Left lobe of liver (tissue), 2 donors: ENCODE data around the gene RHOB. TPM values are rescaled to one million over a fixed set of nuclear protein-coding genes. Genes with fewer than 3 reads are reported as not detected.

ENCODE experiments used
- ATAC-seq: fragments of 200-7000 bp; cut with Tn5 transposase; one replicate; pipeline ENCODE4 v1.9.1; 2020; ENCODE audit warnings: mild to moderate bottlenecking, moderate library complexity
- DNase-seq: peaks from one replicate; pipeline ENCODE4 v3.0.0-alpha.2; 2020; ENCODE audit warnings: low spot score
- total RNA-seq: library from RNA; stranded (reverse); gene quantifications from one replicate; pipeline ENCODE4 v1.2.1, GENCODE V29; 2021
- donor health status: DM: no; HTN: no; CAD: no; lungs with moderate emphysema.
- donor health status: DM: no; HTN: yes; CAD: no.

The RHOB gene
- total RNA-seq, 1 donor from 2014 or later = 250 TPM

DNA sequence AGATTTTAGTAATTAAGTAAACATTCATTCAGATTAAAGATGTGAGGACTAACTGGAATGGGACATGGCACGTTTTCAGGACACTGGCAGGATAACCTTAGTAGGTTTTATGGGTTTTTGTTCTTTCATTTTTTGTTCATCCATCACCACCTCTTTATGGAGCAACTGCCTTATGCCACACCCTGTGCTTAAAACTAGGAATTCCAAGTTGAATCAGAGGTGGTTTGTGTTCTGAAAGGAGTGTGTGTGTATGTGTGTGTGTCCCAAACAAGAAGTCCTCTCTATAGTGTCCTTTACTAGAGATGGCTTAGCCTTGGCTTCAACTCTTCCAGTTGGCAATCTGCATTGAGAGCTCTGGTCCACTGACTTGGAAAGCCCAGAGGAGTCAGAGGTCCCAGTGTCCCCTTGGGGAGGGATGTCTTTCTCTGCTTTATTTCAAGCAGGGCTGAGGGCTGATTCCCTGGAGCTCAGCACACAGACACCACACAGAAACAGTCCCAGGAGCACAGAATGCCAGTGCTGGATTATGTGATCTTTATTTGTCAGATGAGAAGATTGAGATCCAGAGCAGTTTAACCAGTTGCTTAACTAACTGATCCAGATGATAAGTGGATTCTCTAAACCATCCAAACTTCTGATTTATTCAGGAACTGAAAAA, 25.2 kb downstream of the RHOB start:
- ATAC-seq (no peak), DNase-seq (peak; percentile 21)

DNA sequence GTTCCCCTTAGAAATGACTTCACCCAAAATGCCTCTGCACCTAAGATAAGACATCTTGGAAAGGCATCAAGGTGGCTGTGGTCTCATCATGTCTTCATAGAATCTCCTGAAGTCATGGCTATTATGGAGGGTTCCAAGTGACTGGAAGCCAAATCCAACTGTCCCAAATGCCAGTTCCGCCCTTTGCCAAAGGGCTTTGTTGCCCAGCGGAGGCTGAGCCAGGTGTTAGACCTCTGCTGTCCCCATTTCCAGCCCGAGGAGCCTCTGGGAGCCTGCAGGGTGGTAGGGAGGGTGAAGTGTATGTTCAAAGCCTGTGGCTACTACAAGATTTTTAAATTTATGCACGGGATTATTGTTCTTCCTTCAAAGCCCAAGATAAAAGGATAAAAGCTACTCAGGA, 25.7 kb downstream of the RHOB start:
- peak; percentile 30 for ATAC-seq
- DNase-seq = peak; percentile 52

DNA sequence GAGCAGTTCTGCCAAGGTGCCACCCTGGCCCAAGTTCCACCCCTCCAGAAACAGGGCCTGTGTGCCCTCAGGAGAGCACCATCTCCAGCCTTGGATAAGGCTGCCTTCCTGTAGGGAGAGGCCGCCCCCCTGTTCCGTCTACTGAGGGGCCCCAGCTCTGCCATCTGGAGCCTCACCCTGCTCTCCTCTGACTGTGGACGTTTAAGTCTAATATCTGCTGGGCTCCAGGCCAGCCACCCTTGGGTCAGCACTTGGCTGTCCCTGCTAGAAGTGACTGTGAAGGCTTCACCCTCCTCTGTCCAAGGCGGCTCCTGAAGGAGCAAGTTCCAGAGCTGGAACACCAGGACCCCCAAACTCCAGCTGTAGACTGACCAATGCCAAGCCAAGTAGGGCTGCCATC, 26.3 kb downstream of the RHOB start:
- peak; percentile 48 for ATAC-seq
- peak; percentile 64 for DNase-seq

DNA sequence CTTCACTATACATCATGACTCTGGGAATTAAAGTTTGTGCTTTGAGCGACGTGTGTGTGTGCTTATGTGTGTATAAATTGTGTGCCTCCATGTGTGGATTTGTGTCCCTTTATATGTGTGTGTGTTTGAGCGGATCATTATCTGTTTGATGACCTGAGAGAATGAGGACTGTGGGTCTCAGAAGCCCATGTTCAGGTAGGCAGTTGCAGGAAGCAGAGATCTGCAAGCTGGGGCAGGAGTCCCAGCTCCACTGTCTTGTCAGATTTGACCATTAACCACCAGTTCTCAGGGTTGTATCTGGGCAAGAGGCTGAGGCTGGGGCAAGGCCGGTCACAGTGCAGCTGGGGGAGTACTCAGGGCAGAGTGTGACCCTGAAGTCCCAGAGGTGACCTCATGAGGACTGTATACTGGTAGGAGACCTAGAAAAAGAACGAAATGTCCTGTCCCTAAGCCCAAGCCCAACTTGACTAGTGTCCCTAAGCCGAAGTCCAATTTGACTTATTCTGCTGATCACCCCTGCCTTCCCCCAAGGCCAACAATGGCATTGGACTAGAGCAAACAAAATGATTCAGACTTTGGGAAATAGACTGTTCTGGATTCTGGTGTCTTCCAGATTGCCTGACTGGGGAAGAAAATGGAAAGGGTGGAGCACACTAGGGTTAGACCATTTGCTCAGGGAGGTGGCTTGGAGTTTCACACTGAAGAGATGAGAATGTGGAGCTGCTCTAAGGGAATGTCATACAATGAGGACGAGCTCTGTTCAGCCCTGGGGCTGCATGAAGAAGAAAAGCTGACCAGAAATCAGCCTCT, 28.1 kb downstream of the RHOB start:
- ATAC-seq (peak; percentile 89), DNase-seq (peak; percentile 91)

DNA sequence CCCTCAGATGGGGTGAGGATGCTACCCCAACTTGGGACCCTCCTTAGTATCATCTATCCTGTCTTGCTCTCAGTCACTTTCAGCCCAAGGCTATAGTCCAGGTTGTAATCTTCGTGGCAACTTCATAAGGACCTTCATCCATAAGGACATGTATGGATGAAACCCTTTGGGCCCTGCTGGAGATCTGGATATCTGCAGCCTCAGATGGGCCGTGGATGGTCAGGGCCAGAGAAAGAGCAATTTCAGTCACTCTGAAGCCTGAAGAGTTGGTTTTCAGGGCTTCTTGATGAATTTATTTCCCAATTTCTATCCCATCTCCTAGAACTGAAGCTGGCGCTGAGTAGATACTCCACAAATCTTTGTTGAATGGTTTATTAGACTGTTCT, 28.7 kb downstream of the RHOB start:
- DNase-seq (no peak), ATAC-seq (peak; percentile 1)

DNA sequence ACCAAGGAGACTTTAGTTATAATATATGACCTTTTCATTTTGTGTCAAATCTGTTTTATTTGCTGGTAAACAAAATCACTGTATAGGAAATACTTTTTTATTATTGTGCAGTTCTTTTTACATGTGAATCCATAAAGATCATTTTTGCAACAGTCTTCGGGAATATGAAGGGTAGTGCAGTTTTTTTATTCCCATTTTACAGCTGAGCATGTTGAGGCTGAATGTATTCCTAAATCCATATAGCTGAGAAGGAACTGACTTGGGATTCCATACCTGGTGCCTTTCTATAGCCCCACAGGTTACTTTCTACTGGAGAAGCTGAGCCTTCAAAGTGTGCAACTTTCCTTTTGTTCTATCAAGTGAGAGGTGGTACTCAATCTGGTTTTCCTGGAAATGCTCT, 29.6 kb downstream of the RHOB start:
- DNase-seq (no peak), ATAC-seq (no peak)

DNA sequence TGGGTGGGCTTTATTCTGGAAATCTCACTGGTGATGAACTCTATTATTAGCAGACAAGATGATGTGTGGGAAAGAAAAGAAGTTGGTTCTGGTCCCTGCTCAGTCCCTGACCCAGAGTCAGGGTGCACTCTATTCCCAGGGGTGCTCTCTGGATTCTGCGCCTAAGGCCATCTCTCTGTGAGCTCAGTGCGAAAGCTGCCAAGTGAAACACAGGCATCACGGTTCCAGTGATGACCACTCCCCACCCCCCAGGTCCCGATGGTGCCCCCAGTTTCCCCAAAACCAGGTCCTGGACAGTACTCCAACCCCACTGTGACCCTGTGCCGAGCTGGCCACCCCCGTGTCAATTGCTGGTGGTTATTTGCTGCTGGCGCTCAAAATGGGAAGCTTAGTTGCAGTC, 30.1 kb downstream of the RHOB start:
- no peak for ATAC-seq
- DNase-seq = peak; percentile 46

DNA sequence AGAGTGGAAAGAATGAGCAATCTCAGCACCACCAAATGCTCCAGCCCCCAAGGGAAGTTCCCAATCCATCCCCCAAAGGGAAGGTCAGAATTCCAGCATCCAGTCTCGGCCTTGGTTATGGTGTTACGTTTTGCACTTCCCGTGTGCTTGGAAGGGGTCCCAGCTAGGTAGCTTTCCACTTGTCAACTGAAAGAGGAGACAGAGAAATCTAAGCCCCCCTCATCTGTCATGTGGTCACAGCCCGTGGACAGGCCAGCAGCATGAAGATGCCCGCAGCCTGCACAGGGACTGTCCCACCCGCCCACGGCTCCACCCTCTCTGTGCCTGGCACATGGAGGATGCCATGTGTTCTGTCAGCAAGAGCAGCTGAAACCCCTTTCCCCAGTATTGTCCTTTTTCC, 32.1 kb downstream of the RHOB start:
- ATAC-seq (no peak), DNase-seq (peak; percentile 41)

DNA sequence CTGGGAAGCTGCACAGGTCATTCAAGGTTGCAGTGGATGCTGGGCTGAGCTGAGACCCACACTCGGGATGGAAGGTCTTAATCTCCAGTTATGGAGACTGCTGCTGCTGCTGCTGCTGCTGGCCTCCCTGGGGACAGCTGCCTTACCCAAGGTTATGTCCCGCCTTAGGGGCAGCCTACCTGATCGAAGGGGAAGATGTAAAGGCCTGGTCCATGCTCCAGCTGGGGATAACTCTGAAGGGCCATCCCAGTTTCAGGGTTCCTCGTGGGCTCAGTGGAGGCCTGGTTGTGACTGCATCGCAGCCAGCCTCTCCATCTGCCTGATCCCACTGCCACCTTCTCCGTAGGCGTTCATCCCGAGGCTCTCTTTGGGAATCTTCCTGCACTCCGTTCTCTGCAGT, 33.0 kb downstream of the RHOB start:
- DNase-seq (peak; percentile 28), ATAC-seq (no peak)

DNA sequence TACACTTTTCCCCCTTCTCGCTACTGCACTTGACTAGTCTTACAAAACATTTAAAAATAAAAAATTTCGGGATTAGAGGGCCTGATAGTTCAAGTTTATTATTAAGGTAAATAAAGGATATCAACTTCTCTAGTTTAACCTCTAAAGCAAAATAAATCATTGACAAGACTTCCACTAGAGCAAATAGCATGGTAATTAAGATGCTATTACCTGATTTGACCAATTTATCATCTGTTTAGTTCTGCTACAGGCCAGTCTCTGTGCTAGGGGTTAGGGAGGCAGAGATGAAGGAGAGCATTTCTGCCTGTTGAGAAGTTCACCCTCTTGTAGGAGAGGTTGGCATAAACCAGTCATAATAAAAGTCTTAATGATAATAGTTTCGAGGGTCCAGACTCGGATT, 34.0 kb downstream of the RHOB start:
- ATAC-seq (no peak), DNase-seq (no peak)

DNA sequence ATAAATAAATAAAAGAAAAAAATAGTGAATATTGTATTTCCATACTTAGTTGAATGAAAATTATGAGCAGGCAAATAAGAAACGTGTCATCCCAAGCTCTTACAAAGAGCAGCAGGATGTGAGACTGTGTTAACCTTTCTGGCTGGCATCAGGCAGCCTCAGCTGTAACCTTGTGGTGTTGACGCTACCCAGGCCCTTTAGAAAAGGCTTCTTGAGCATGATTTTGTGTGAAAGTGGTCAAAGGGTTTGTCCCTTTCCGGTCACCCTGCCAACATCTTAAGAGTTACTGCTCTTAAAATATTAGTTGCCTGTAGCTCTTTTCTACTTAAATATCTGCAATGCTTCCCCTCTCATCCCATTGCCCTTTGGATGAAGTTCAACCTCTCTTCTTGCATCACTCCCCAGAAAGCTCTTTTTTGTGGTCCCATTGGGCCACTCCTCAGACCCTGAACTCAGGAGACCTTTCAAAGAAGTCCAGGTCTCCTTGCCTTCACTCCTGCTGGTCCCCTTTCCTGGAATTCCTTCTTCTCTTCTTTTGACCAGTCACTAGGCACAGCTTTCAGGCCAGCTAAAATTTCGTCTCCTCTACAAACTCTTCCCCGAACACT, 35.0 kb downstream of the RHOB start:
- no peak for ATAC-seq
- peak; percentile 23 for DNase-seq

DNA sequence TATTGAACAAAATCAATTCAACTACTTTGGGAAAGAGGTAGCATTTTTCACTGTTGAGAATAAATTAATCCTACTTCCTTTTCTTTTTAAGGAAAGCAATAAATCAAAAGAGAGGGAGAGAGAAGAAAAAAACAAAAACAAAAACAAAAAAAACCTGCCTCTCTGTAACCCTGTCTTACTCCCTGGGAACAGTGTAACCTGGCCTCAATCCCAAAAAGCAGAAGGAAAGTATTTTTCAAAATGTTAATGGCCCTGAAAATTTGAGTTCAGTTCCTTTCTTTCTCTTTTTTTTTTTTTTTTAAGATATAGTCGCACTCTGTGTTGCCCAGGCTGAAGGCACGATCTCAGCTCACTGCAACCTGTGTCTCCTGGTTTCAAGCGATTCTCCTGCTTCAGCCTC, 35.9 kb downstream of the RHOB start:
- DNase-seq (no peak), ATAC-seq (no peak)

DNA sequence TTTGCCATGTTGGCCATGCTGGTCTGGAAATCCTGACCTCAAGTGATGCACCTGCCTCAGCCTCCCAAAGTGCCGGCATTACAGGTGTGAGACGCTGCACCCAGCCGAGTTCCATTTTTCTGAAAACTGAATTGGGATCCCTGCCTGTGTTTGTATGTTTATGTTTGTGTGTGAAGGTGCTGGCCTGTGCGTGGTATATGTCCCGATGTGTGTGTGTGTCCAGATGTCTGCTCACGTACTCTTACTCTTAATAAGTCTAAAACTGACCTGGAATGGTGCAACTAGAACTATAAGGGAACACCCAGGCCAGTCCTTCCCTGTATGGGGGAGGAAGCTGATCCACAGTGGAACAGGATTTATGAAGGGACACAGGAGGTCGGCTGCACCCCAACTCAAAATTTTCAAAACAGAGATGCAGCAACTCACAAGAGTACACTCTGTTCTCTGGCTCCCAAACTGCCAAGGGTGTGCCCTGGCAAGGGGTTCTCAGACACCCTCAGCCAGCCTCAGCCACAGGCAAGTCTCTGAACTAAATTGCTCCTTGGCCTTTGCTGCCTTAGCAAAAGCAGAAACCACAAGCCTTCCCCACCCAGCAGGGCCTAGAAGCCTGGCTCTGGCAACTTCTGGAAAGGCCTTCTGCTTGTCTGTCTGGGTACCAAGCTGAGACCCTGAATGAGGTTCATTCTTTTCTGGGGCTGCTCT, 36.5 kb downstream of the RHOB start:
- no peak for DNase-seq
- peak; percentile 40 for ATAC-seq

DNA sequence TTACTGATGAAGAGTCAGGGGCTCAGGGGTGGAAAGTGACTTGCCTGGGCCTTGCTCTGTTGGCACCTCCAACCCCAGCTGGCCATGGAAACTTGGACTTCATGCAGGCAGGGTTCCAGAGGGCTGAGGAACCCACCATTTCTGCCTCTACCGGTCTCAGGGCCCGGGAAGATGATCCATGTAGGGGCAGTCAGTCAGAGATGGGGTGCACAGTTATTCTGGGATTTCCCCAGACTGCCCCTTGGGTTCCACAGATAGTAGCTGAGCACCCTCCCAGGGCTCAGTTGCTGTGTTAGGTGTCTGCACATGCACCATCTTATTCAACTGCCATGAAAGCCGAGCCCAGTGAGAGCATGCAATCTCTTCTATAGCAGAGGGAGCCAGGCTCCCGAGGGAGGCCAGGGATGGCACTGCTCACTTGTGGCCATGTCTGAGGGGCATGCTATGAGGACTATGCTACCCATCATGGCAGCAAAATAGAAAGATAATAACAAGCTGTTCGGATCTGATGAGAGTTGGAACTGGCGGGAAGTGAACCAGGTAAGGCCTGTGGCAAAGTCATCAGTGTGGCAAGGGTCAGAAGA, 37.3 kb downstream of the RHOB start:
- DNase-seq (no peak), ATAC-seq (no peak)

DNA sequence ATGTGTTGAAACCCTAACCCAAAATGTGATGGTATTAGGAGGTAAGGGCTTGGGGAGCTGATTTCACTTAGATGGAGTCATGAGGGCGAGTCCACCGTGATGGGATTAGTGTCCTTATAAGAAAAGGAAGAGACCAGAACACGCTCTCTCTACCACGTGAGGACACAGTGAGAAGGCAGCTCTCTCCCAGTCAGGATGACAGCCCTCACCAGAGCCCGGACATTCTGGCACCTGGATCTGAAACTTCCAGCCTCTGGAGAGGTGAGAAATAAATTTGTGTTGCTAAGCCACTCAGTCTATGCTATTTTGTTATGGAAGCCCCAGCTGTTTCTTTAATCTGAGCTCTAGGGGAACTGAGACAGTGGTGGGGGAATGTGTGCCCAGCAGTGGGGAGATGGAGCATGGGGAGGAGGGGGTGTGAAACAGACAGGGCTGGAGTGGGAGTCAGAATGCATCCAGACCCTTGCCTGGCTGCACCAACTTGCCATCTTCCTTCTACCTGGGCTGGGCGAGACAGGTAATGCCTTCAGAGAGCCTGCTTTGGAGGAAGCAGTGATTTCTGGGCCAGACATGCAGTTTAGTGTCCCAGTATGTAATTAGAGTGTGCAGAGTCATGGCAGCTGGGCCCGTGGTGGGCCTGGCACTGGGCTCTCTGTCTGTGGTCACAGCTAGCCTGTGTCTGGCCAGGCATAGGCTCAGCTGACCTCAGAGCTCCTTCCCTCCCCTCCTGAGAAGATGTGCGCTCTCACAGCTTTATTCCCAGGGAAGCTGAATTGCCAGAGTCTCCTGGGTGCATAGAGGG, 38.1 kb downstream of the RHOB start:
- no peak for ATAC-seq
- peak; percentile 36 for DNase-seq

DNA sequence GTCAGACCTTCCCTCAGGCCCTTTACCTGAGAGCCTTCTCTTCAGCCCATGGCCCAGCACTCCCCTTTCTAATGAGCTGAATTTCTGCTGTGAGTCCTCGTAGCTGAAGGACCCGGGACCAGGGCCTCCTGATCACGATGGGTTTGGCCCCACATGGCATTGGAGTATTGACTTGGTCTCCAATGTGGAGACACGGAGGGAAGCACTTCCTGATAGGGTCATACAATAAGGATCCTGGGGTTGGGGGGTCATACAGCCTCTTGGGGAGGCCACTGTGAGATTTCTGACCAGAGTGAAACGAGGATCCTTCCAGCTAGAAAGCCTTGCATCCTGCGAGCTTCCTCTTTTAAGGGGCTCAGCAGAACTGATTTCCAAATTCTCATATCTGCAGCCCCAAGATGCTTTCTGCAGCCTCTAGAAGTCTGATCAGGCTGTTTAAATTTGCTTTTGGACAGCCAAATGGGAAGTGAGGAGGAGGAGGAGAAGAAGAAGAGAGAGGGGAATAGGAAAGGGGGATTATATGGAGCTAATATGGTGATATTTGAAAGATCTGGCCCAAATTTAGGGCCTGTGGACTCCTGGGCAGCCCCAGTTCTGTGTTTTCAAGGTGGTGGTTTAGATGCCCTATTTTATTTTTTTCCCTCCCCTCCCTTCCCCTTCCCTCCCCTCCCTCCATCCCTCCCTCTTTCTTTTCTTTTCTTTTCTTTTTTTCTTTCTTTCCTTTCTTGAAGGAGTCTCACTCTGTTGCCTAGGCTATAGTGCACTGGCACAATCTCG, 38.9 kb downstream of the RHOB start:
- no peak for ATAC-seq

DNA sequence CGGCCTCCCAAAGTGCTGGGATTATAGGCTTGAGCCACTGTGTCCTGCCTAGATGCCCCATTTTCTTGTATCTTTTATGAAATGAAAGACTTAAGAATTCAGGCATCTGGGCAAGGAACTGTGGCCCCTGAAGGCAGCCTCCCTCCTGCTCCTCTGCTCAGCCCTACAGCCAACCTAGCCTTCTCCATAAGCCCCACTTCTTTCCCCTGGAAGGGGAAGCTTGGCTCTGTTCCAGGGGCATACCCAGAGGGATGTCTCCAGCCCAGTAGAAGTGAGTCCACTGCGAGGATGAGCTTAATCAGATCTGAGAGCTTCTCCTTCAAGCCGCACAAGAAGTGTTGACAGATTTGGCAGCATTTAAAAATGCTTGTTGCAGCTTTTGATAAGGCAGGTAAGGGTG, 39.7 kb downstream of the RHOB start:
- ATAC-seq (no peak), DNase-seq (no peak)

More for the DNA sequence above, 38.9 kb downstream of the RHOB start:
- DNase-seq = peak; percentile 40

DNA sequence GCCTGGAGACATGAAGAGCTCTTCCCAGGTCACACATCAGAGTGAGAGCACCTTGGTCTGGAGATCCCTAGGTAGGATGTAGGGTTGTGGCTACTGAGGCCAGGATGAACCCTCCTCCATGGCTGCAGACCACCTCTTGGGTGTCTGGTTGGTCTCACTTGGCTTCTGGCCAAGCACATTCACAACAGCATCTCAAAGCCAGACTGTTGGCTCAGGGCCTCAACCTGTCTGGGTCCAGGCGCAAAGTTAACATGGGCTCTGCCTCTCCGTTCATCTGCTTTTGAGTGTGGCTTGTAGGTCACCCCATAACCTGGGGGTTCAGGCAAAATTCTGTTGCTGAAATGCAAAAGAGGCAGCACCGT, 40.1 kb downstream of the RHOB start:
- no peak for DNase-seq

DNA sequence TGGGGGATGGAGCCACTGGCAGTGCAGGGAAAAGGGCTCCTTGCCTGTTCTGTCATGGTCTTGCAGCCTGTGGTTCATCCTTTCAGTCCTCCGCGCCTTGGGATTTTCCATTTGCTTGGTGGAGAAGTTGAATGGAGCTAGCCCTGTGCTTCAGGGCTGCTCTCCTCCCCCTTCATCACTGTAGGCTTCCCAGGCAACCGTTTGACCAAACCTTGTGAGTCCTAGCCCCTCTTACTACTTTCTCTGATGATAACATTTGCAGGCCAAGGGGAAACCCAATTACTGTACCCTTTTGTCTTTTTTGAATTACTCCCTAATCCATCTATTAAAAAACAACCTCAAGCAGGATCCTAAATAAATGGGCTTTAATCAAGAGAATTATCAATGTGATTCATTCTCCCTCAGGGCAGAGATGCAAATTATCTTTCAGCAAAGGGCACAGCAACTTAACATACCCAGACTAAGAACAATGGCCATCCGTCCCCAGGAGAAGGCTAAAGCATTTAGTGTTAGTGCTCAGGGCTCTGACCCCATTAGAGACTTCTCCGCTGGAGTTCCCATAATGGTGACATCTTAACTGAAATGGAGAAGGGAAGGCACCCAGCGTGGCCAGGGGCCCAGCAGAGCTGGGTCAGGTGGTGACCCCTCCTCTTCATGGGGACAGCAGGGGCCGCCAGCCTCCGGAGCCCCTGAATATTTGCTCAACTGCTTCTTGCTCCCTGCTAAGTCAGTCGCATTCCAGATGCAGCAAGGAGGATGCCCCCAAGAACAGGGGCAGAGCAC, 40.7 kb downstream of the RHOB start:
- DNase-seq = peak; percentile 23
- no peak for ATAC-seq

More for the DNA sequence above, 40.1 kb downstream of the RHOB start:
- no peak for ATAC-seq
